Natural killer cell (primary cell): Measurements from ENCODE around the gene SRPRA. TPM values are rescaled to one million over a fixed set of nuclear protein-coding genes. Genes with fewer than 3 reads are reported as not detected.

Experiments
- ATAC-seq, 3 donors: fragments of 150-1000 bp in 2 of 3; fragments of 200-7000 bp in 1 of 3; cut with Tn5 transposase; 1 replicate in 1 of 3; 2 replicates in 2 of 3; pipeline ENCODE4 v1.10.0; 2021; ENCODE audit warnings: mild to moderate bottlenecking in 2 of 3, moderate library complexity in 2 of 3
- DNase-seq, 2 donors: peaks; one replicate each; pipeline versions ENCODE4 v3.0.0 to v3.0.0-alpha.2; 2013 to 2021; ENCODE audit warnings: mixed read lengths in 1 of 2
- H3K27ac ChIP-seq: one replicate; pipeline ENCODE4 v1.5.1; 2013; ENCODE audit warnings: mild to moderate bottlenecking, low read length
- H3K27me3 ChIP-seq: one replicate; pipeline ENCODE4 v1.6.1; 2013; ENCODE audit warnings: low read length; ENCODE audit not compliant: control insufficient read depth, insufficient read depth
- H3K36me3 ChIP-seq: one replicate; pipeline ENCODE4 v1.6.1; 2013; ENCODE audit warnings: low read length; ENCODE audit not compliant: control insufficient read depth, insufficient read depth
- H3K4me1 ChIP-seq: one replicate; pipeline ENCODE4 v1.6.1; 2013; ENCODE audit warnings: low read length; ENCODE audit not compliant: control insufficient read depth, insufficient read depth
- H3K4me3 ChIP-seq: one replicate; pipeline ENCODE4 v1.5.1; 2013; ENCODE audit warnings: low read length
- H3K9me3 ChIP-seq: one replicate; pipeline ENCODE4 v1.6.1; 2013; ENCODE audit warnings: low read length; ENCODE audit not compliant: control insufficient read depth, insufficient read depth
- H3K27ac Mint-ChIP-seq, 2 donors: one replicate each; pipeline ENCODE4 v1.8.0; 2022; ENCODE audit warnings: mild to moderate bottlenecking in 2 of 2, mixed read lengths in 2 of 2, moderate library complexity in 1 of 2
- H3K27me3 Mint-ChIP-seq, 2 donors: one replicate each; pipeline ENCODE4 v1.8.0; 2022; ENCODE audit warnings: low read depth in 2 of 2, mixed read lengths in 2 of 2
- H3K36me3 Mint-ChIP-seq: one replicate; pipeline ENCODE4 v1.8.0; 2022; ENCODE audit warnings: mixed read lengths
- H3K4me1 Mint-ChIP-seq, 2 donors: one replicate each; pipeline ENCODE4 v1.8.0; 2022; ENCODE audit warnings: mixed read lengths in 2 of 2
- H3K4me3 Mint-ChIP-seq: one replicate; pipeline ENCODE4 v1.8.0; 2022; ENCODE audit warnings: mild to moderate bottlenecking, moderate library complexity, mixed read lengths
- H3K9me3 Mint-ChIP-seq, 2 donors: one replicate each; pipeline ENCODE4 v1.8.0; 2022; ENCODE audit warnings: mixed read lengths in 2 of 2
- WGBS: methylation state at CpG from one replicate; pipeline ENCODE4 v1.1.7; 2013; ENCODE audit warnings: missing lambda C conversion rate; ENCODE audit not compliant: insufficient coverage; 5-methylcytosine and 5-hydroxymethylcytosine counted together
- intact Hi-C: fragments of 100-400 bp; cut with micrococcal nuclease; formaldehyde crosslinking; loops from one replicate; pipeline ENCODE4 v1.14.2; 2022
- total RNA-seq, 4 donors: library from RNA; stranded (reverse); fragments of 120-200 nt in 1 of 4; gene quantifications; one replicate each; pipeline versions ENCODE4 v1.2.3 to v1.2.4, GENCODE V29; 2013 to 2022
- TF ChIP-seq, protein P1 (sequence below): fragments of 200-600 bp; IDR thresholded peaks from one replicate; pipeline ENCODE4 v1.8.0; 2022; ENCODE audit warnings: antibody characterized with exemption

SRPRA gene, protein sequence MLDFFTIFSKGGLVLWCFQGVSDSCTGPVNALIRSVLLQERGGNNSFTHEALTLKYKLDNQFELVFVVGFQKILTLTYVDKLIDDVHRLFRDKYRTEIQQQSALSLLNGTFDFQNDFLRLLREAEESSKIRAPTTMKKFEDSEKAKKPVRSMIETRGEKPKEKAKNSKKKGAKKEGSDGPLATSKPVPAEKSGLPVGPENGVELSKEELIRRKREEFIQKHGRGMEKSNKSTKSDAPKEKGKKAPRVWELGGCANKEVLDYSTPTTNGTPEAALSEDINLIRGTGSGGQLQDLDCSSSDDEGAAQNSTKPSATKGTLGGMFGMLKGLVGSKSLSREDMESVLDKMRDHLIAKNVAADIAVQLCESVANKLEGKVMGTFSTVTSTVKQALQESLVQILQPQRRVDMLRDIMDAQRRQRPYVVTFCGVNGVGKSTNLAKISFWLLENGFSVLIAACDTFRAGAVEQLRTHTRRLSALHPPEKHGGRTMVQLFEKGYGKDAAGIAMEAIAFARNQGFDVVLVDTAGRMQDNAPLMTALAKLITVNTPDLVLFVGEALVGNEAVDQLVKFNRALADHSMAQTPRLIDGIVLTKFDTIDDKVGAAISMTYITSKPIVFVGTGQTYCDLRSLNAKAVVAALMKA
- total RNA-seq: 100 to 1,000 TPM; 188 to 225 (median 195) TPM
- 128 TPM for total RNA-seq (2013)

DNA sequence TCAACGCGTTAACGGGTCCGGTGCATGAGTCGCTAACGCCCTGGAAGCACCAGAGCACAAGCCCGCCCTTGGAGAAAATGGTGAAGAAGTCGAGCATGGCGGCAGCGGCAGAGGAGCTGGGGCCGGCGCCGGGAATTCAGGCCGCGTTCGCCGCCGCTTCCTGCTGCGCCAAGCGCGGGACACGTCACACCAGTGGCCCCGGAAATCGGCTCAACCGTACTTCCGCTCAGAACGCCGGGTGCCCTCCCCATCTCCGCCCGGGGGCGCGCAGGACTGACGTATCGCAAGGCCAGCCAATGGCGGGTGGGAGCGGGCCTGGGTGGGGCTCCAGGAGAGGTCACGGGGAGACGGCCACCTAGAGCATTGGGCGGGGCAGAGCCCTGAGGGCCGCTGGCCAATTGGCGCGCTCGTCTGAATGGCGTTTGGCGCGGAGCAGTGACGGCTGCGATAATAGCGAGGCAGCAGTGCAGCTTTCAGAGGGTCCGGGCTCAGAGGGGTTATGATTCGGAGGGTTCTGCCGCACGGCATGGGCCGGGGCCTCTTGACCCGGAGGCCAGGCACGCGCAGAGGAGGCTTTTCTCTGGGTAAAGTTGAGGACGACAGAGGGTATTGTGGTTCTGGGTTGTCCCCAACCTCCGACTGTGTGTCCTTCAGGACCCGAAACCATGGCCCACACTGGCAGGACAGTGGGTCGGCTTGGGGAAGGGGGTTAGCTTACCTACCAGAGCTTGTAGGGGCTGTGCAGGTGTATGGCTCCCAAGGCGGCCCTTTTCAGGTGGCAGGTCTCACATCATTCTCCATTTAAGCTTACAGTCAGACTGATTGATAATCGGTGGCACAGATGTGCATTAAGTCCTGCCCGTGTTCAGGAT is at the start of gene SRPRA, which contains the start of gene FOXRED1:
TSS of gene SRPRA (minus strand) at position 188 of the 872 bp plus-strand sequence. CDS start at position 97, 91 bp downstream.
TSS of gene FOXRED1 (plus strand) at position 447 of the 872 bp plus-strand sequence. CDS start at position 500, 53 bp downstream.
- no peaks in the 10 kb centered on the region for H3K27me3 ChIP-seq
- Mint-ChIP-seq H3K27ac (peak within 1 kb of the TSS; percentile 95 to 96), H3K9me3 (no peaks in the 10 kb centered on the region), H3K36me3 (peaks cover 26% of the 10 kb centered on the region), H3K4me3 (peak within 1 kb of the TSS; percentile 99), H3K27me3 (no peaks in the 10 kb centered on the region), H3K4me1 (peaks cover 34 to 48% of the 10 kb centered on the region in 2 donors)
- no peaks in the 10 kb centered on the region for H3K9me3 ChIP-seq
- intact Hi-C loops: loop anchor here (1.0 to 5.0 kb wide), 5 partner anchors 14 to 382 kb away; partner anchors contain the start of genes DCPS, FAM118B, HYLS1 and RPUSD4
- WGBS: under 1% methylated on average over 64 of the region's 64 CpGs
- peaks cover 41% of the 10 kb centered on the region for H3K36me3 ChIP-seq
- TF ChIP-seq, protein P1, sequence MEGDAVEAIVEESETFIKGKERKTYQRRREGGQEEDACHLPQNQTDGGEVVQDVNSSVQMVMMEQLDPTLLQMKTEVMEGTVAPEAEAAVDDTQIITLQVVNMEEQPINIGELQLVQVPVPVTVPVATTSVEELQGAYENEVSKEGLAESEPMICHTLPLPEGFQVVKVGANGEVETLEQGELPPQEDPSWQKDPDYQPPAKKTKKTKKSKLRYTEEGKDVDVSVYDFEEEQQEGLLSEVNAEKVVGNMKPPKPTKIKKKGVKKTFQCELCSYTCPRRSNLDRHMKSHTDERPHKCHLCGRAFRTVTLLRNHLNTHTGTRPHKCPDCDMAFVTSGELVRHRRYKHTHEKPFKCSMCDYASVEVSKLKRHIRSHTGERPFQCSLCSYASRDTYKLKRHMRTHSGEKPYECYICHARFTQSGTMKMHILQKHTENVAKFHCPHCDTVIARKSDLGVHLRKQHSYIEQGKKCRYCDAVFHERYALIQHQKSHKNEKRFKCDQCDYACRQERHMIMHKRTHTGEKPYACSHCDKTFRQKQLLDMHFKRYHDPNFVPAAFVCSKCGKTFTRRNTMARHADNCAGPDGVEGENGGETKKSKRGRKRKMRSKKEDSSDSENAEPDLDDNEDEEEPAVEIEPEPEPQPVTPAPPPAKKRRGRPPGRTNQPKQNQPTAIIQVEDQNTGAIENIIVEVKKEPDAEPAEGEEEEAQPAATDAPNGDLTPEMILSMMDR: no peak
- peak; percentile 99 to 100 for DNase-seq
- H3K4me1 ChIP-seq: peaks cover 16% of the 10 kb centered on the region
- ATAC-seq: peak; percentile 97 to 100 (median 98)
- peak within 1 kb of the TSS; percentile 90 for H3K27ac ChIP-seq
- peak within 1 kb of the TSS; percentile 91 for H3K4me3 ChIP-seq

DNA sequence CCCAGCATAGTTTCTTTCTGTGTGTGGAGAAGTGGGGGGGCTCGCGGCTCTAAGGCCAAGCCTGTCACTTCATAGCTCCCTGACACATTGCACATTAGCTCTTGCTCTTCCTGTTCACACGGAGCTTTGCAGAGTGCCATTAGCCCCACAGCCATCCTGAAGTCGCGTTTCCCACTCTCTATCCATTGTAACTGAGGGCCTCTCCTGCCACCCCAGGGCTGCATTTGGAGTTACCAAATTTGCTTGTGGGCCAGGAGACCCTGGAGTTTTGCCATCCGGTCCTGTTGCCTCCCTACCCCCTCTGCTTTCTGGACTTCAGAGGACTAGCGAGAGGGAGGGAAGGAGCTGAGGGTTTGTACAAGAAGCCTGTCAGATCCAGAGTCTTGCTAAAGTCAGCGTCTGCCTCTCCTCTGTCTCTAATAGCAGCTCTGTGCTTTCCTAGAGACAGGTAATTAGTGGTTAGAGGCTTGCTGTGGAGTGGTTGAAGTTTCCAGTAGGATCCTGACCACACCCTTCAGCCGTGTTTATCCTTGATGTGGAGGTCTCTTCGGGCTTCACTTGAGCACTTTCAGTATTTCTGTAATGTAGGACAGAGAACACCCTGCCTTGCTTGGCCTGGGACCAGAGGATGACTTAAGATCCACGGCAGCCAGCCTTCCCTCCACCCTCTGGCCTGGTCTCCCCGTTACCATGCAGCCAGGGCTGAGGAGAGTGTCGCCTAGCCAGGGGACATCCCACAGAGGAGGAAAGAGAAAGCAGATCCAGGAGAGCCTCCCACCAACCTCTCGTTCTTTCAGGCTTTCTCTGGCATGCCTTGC is 49.3 kb upstream of the SRPRA start:
- H3K4me1 Mint-ChIP-seq: peaks cover 62 to 68% of the 10 kb centered on the region in 2 donors
- intact Hi-C loops: no loop called here
- H3K9me3 ChIP-seq: no peaks in the 10 kb centered on the region
- H3K36me3 ChIP-seq: no peaks in the 10 kb centered on the region
- H3K27me3 Mint-ChIP-seq: no peaks in the 10 kb centered on the region
- H3K27me3 ChIP-seq: no peaks in the 10 kb centered on the region
- no peaks in the 10 kb centered on the region for H3K36me3 Mint-ChIP-seq
- 31% methylated on average over 14 of the region's 14 CpGs for WGBS
- DNase-seq: peak; percentile 47 to 59
- peak; percentile 59 to 79 (median 72) for ATAC-seq
- peak overlapping the region; percentile 83 for H3K4me3 Mint-ChIP-seq
- peak overlapping the region; percentile 92 to 99 for H3K27ac Mint-ChIP-seq
- no peak overlapping the region for H3K4me3 ChIP-seq
- H3K4me1 ChIP-seq: peaks cover 46% of the 10 kb centered on the region
- TF ChIP-seq, protein P1: no peak
- peak overlapping the region; percentile 79 for H3K27ac ChIP-seq
- no peaks in the 10 kb centered on the region for H3K9me3 Mint-ChIP-seq

DNA sequence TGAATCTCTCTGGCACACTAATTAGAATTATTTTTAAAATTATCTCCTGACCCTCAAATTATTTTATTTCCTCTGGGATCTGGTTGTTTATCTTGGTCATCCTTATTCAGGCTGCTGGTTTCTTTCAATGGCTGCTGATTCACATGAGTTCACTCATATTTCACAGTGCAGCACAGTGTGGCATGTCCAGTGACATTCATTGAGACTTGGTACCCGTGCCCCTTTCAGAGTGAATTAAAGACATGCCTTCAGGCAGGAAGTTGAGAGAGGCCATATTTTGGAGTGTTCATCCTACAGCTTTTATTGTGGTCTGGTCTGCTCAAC is 48.7 kb upstream of the SRPRA start:
- Histone ChIP-seq H3K4me3 (no peak overlapping the region), H3K27ac (peak overlapping the region; percentile 79), H3K4me1 (peaks cover 52% of the 10 kb centered on the region), H3K9me3 (no peaks in the 10 kb centered on the region), H3K27me3 (no peaks in the 10 kb centered on the region), H3K36me3 (peaks cover 3% of the 10 kb centered on the region)
- intact Hi-C loops: no loop called here
- peak overlapping the region; percentile 92 to 99 for H3K27ac Mint-ChIP-seq
- no peaks in the 10 kb centered on the region for H3K9me3 Mint-ChIP-seq
- DNase-seq: no peak
- H3K36me3 Mint-ChIP-seq: no peaks in the 10 kb centered on the region
- TF ChIP-seq, protein P1: no peak
- WGBS: 0% methylated on average over 1 of the region's 1 CpG
- no peak for ATAC-seq
- peak overlapping the region; percentile 83 for H3K4me3 Mint-ChIP-seq
- no peaks in the 10 kb centered on the region for H3K27me3 Mint-ChIP-seq
- peaks cover 67 to 73% of the 10 kb centered on the region in 2 donors for H3K4me1 Mint-ChIP-seq
